Subcutaneous adipose tissue (tissue), 4 donors: Measurements from ENCODE around the gene RGS2. TPM values are rescaled to one million over a fixed set of nuclear protein-coding genes. Genes with fewer than 3 reads are reported as not detected.

Experiments used
- CTCF ChIP-seq: fragments of 450-650 bp; IDR thresholded peaks from one replicate; pipeline ENCODE4 v1.5.1; 2016; ENCODE audit warnings: low read depth, mild to moderate bottlenecking, control low read depth, antibody characterized with exemption, moderate library complexity
- total RNA-seq, 4 donors: library from RNA; depleted of rRNA; stranded (reverse); fragments of >200 nt; gene quantifications; one replicate each; pipeline ENCODE4 v1.1.0, GENCODE V29; 2016

The RGS2 gene
- total RNA-seq, 4 donors from 2014 or later, result 10.2 to 185 (median 76.1) TPM

DNA sequence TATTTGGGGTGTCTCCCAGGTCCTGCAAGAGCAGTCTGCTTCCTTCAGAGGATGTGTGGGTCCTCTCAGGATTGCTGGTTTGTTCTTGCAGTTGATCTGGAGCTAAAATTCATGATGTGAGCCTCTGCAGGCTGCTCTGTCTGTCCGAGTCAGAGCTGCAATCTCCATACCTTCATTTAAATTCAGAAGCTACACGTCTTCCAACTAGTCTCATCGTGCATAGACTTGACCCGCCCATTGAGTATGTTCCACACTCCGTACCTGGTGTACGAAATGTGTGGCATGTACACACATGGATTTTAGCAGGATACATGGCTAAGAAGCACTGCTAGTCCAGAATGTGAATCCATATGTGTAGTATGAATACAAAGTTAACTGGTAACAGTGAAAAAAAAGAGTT is 25.0 kb upstream of the RGS2 start:
- no peak for TF ChIP-seq CTCF

GRCh38 chr1:192784397-192784796 is 24.4 kb upstream of the RGS2 start:
- TF ChIP-seq CTCF, result no peak

- TF ChIP-seq CTCF, result no peak
Observed at GRCh38 chr1:192786576-192786975, 22.3 kb upstream of the RGS2 start.

- no peak for TF ChIP-seq CTCF
Observed at GRCh38 chr1:192787914-192788585, 20.8 kb upstream of the RGS2 start.

- no peak for TF ChIP-seq CTCF
Observed at GRCh38 chr1:192789871-192790270, 19.0 kb upstream of the RGS2 start.

DNA sequence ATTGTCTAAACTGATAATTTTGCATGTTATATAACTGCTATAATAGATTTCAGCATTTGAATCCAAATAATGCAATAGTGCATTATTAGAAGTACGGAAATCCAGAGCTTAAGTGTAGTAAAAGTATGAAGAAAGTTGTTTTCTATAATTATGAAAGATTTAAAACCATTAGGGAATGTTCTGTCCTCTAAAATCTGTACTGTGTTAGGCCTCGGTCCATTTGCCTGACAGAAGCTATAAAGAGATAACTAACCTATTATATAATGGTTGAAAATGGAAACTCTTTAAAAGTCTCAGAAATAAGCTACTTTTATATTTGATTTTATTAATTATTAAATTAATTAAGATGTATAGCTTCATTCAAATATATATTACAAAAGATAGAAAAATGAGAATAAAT is 16.2 kb upstream of the RGS2 start:
- no peak for TF ChIP-seq CTCF

DNA sequence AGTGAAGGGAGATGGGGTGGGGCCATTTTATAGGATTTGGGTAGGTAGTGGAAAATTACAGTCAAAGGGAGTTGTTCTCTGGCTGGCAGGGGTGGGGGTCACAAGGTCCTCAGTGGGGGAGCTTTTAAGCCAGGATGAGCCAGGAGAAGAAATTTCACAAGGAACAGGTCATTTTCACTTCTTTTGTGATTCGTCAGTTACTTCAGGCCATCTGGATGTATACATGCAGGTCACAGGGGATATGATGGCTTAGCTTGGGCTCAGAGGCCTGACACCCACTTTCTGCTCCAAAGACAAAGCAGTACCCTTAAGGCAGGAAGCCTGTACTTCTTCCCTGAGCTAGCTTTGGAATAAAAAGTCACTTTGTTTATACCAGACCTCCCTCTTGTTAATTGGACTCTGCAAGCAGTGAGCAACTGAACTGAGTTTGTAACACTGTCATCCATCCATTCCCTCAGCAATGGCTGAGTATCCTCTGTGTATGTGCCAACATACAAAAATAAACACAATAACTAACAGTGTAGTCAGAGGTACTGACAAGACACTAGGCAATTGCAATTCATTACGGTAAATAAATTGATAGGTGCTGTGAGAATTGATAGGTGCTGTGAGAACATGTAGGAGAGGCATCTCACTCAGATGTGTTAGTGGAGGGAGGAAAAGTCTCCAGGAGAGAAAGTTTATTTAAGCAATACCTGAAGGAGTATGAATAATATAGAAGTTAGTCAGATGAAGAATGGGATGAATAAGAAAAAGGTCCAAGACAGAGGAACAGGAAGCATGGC is 14.7 kb upstream of the RGS2 start:
- TF ChIP-seq CTCF, result no peak
